Caco-2 (cell line): Measurements from ENCODE around the gene SASH3. TPM values are rescaled to one million over a fixed set of nuclear protein-coding genes. Genes with fewer than 3 reads are reported as not detected.

Experiments used
- BruUV-seq: library from RNA; stranded (reverse); fragments of 400-500 nt; replicated peaks from 2 replicates; lab custom pipeline; 2021; lab: Mats Ljungman, UMichigan
- CTCF ChIA-PET: fragments of 300-600 bp; sonication (Branson Sonifier 250); formaldehyde crosslinking; loops from one replicate; lab custom pipeline; 2022; ENCODE audit warnings: antibody characterized with exemption; lab: Charles Lee
- POLR2A ChIA-PET: fragments of 300-600 bp; sonication (Branson Sonifier 250); formaldehyde crosslinking; loops from one replicate; lab custom pipeline; 2022; ENCODE audit warnings: antibody characterized with exemption; lab: Charles Lee
- DNase-seq, 2 experiments: peaks; one replicate each; pipeline versions ENCODE4 v3.0.0 to v3.0.0-alpha.2; 2020 to 2022
- H3K27me3 ChIP-seq: replicated peaks from 2 replicates; pipeline ENCODE4 v1.6.0; 2011; ENCODE audit warnings: low read length; ENCODE audit not compliant: control insufficient read depth, insufficient read depth
- H3K36me3 ChIP-seq: 2 replicates; pipeline ENCODE4 v1.5.1; 2011; ENCODE audit warnings: low read length; ENCODE audit not compliant: control insufficient read depth, insufficient read depth
- H3K4me1 ChIP-seq: fragments of 250-450 bp; sonication (Bioruptor Pico); 2 replicates; pipeline ENCODE4 v1.5.1; 2020; ENCODE audit warnings: mild to moderate bottlenecking
- H3K4me3 ChIP-seq: 2 replicates; pipeline ENCODE4 v1.5.1; 2011; ENCODE audit warnings: low read depth, mild to moderate bottlenecking, control low read depth, low read length
- H3K9me3 ChIP-seq: fragments of 250-450 bp; sonication (Bioruptor Pico); 2 replicates; pipeline ENCODE4 v1.5.1; 2020; ENCODE audit warnings: mild to moderate bottlenecking, moderate library complexity
- H3K27ac Mint-ChIP-seq: one replicate; pipeline ENCODE4 v1.8.0; 2022; ENCODE audit warnings: mixed read lengths; ENCODE audit not compliant: unreplicated experiment
- H3K27me3 Mint-ChIP-seq: one replicate; pipeline ENCODE4 v1.8.0; 2022; ENCODE audit warnings: mixed read lengths; ENCODE audit not compliant: insufficient read depth, unreplicated experiment
- H3K36me3 Mint-ChIP-seq: one replicate; pipeline ENCODE4 v1.8.0; 2022; ENCODE audit warnings: mild to moderate bottlenecking, mixed read lengths; ENCODE audit not compliant: insufficient read depth, unreplicated experiment
- H3K4me1 Mint-ChIP-seq: one replicate; pipeline ENCODE4 v1.8.0; 2022; ENCODE audit warnings: low read depth, mixed read lengths; ENCODE audit not compliant: unreplicated experiment
- H3K4me3 Mint-ChIP-seq: one replicate; pipeline ENCODE4 v1.8.0; 2022; ENCODE audit warnings: mild to moderate bottlenecking, moderate library complexity, mixed read lengths; ENCODE audit not compliant: unreplicated experiment
- H3K9me3 Mint-ChIP-seq: one replicate; pipeline ENCODE4 v1.8.0; 2022; ENCODE audit warnings: mixed read lengths; ENCODE audit not compliant: unreplicated experiment
- CTCF ChIP-seq, 2 experiments: fragments of 200-600 bp in 1 of 2; IDR thresholded peaks; 1 replicate in 1 of 2; 2 replicates in 1 of 2; pipeline versions ENCODE4 v1.5.1 to v1.8.0; 2011 to 2022; ENCODE audit warnings: antibody characterized with exemption in 1 of 2, control low read depth in 1 of 2, inconsistent platforms in 1 of 2, low read depth in 1 of 2, low read length in 1 of 2, mild to moderate bottlenecking in 1 of 2, moderate library complexity in 1 of 2; ENCODE audit not compliant: insufficient read depth in 1 of 2, severe bottlenecking in 1 of 2, unreplicated experiment in 1 of 2
- intact Hi-C: fragments of 100-400 bp; cut with micrococcal nuclease; formaldehyde crosslinking; loops from one replicate; pipeline ENCODE4 v1.10.0; 2022; ENCODE audit not compliant: unreplicated experiment
- total RNA-seq: library from RNA; stranded (reverse); gene quantifications from 2 replicates; pipeline ENCODE4 v1.2.3, GENCODE V29; 2022

Gene SASH3
- total RNA-seq, 1 experiment from 2014 or later, result not detected

- BruUV-seq, result no TSS peak
- no peaks in the 10 kb centered on the region for H3K4me1 Mint-ChIP-seq
- H3K36me3 Mint-ChIP-seq, result no peaks in the 10 kb centered on the region
- no peak overlapping the region for H3K27ac Mint-ChIP-seq
- no peak overlapping the region for H3K4me3 Mint-ChIP-seq
- CTCF ChIA-PET, result no interaction called here
- no peaks in the 10 kb centered on the region for H3K9me3 ChIP-seq
- DNase-seq, result no peak
- POLR2A ChIA-PET, result no interaction called here
- H3K27me3 ChIP-seq, result no peaks in the 10 kb centered on the region
- H3K27me3 Mint-ChIP-seq, result no peaks in the 10 kb centered on the region
- TF ChIP-seq CTCF (IDR thresholded peaks at IDR 0.05; ENCODE audit: insufficient read depth in 1 of 2, low read depth in 1 of 2, low read length in 1 of 2, severe bottlenecking in 1 of 2, unreplicated experiment in 1 of 2), result no peak
- H3K36me3 ChIP-seq, result no peaks in the 10 kb centered on the region
- no peak overlapping the region for H3K4me3 ChIP-seq
- no peaks in the 10 kb centered on the region for H3K9me3 Mint-ChIP-seq
- H3K4me1 ChIP-seq, result no peaks in the 10 kb centered on the region
- intact Hi-C loops, result no loop called here
Observed at GRCh38 chrX:129750971-129751370, 28.8 kb upstream of the SASH3 start.

DNA sequence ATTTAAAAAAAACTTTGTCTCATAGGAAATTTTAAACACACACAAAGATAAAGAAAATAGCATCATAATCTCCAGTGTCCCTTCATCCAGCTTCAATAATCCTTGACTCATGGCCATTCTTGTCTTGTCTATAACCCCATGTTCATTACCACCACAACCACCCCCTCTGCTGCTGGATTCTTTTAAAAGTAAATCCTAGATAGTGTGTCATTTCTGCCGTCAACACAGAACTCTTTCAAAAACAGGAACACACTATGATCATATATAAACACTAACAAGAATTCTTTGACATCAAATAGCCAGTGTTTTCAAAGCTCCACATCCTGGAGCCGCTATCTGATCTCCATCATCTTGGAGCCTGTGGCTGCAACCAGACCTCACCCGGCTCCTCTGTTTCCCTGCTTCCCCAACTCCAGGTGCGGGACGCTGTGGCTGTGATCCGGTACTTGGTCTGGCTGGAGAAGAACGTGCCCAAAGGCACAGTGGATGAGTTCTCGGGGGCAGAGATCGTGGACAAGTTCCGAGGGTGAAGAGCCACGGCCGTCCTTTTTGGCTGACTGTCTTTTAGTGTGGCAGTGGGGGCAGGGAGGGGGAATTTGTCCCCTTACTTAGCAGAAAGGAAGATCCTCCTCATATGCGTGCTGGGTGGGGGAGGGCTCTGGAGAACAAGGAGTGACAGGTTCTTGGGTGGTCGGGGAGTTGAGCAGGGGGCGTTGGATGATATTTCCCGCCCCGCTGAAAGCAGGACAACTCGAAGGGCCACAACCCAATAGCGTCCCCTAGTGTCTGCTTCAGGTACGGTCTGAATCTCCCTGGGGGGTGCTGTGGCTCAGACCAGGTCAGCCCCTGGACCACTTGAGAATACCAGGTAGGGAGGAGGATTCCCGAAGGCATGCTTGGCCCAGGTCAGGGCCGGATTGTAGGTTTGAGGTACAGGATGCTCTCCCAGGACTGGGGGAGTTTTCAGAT lies 25.4 kb upstream of the SASH3 start:
- ChIA-PET CTCF (interaction anchor here (1.2 kb wide), 1 partner anchor 153 kb away, joined by 3 read pairs; no protein-coding TSS in a partner anchor), POLR2A (no interaction called here)
- Histone ChIP-seq H3K4me1 (no peaks in the 10 kb centered on the region), H3K9me3 (no peaks in the 10 kb centered on the region), H3K4me3 (no peak overlapping the region), H3K36me3 (no peaks in the 10 kb centered on the region), H3K27me3 (no peaks in the 10 kb centered on the region)
- H3K4me1 Mint-ChIP-seq, result no peaks in the 10 kb centered on the region
- intact Hi-C loops, result no loop called here
- no peaks in the 10 kb centered on the region for H3K27me3 Mint-ChIP-seq
- H3K9me3 Mint-ChIP-seq, result no peaks in the 10 kb centered on the region
- no peaks in the 10 kb centered on the region for H3K36me3 Mint-ChIP-seq
- TF ChIP-seq CTCF (IDR thresholded peaks at IDR 0.05; ENCODE audit: insufficient read depth in 1 of 2, low read depth in 1 of 2, low read length in 1 of 2, severe bottlenecking in 1 of 2, unreplicated experiment in 1 of 2), result peak in 1 of 2 experiments; percentile 17
- H3K4me3 Mint-ChIP-seq, result no peak overlapping the region
- no TSS peak for BruUV-seq
- DNase-seq, result no peak
- H3K27ac Mint-ChIP-seq, result no peak overlapping the region

DNA sequence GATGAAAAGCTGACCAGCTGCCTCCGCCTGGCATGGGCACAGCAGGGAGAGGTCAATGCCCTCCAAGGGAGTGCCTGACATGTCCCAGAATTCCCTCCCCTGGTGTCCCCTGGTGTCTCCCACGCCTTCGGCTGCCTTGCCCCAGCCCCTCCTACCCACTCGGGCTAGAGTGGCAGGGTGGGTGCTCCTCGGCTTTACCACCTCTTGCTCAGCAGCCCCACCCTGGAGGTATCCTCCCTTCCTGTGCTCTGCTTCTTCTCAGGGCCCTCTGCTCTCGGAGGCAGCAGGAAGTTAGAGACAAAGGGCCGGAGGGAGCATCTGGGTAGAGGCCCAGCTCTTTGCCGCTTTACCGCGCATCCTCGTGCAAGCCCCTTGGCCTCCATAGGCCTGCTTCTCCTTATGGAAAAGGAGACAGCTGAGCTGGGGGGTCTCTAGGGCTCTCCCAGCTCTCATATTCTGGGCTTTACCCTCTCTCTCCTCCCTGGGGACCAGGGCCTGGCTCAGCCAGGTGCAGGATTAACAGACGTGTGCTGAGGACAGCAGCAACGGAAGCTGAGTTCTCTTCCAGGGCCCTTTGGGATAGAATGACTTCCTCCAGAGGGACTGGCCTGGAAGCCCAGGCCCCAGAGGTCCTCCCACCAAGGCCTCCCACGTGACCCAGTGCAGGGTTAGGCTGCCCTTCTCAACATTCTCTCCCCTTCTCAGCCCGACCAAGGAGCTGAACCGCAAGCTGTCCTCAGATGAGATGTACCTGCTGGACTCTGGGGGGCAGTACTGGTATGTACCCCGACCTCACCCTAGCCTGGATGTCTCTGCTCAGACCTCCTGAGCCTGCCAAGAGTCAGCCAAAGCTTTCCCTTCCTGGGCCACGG lies 23.7 kb upstream of the SASH3 start:
- Mint-ChIP-seq H3K4me1 (no peaks in the 10 kb centered on the region), H3K27ac (no peak overlapping the region), H3K36me3 (no peaks in the 10 kb centered on the region), H3K9me3 (no peaks in the 10 kb centered on the region), H3K4me3 (no peak overlapping the region), H3K27me3 (no peaks in the 10 kb centered on the region)
- CTCF ChIA-PET, result interaction anchor here (0.6 to 1.5 kb wide), 3 partner anchors 32 to 170 kb away, joined by 3 read pairs; no protein-coding TSS in a partner anchor
- H3K9me3 ChIP-seq, result no peaks in the 10 kb centered on the region
- POLR2A ChIA-PET, result no interaction called here
- no peaks in the 10 kb centered on the region for H3K36me3 ChIP-seq
- no peak for DNase-seq
- H3K4me1 ChIP-seq, result no peaks in the 10 kb centered on the region
- H3K27me3 ChIP-seq, result no peaks in the 10 kb centered on the region
- intact Hi-C loops, result no loop called here
- TF ChIP-seq CTCF (IDR thresholded peaks at IDR 0.05; ENCODE audit: insufficient read depth in 1 of 2, low read depth in 1 of 2, low read length in 1 of 2, severe bottlenecking in 1 of 2, unreplicated experiment in 1 of 2), result no peak
- H3K4me3 ChIP-seq, result no peak overlapping the region
- BruUV-seq, result no TSS peak
